ENCODE measurements around the gene DNMBP.
"Not testable (repeated sequence)": the region's sequence is repeated elsewhere in the genome, so short reads cannot be mapped to it uniquely, and the experiment has no call there.

Gene DNMBP

GRCh38 chr10:99843310-99843709 is 166.4 kb downstream of the DNMBP start:
- TF ChIP-seq, protein P1, sequence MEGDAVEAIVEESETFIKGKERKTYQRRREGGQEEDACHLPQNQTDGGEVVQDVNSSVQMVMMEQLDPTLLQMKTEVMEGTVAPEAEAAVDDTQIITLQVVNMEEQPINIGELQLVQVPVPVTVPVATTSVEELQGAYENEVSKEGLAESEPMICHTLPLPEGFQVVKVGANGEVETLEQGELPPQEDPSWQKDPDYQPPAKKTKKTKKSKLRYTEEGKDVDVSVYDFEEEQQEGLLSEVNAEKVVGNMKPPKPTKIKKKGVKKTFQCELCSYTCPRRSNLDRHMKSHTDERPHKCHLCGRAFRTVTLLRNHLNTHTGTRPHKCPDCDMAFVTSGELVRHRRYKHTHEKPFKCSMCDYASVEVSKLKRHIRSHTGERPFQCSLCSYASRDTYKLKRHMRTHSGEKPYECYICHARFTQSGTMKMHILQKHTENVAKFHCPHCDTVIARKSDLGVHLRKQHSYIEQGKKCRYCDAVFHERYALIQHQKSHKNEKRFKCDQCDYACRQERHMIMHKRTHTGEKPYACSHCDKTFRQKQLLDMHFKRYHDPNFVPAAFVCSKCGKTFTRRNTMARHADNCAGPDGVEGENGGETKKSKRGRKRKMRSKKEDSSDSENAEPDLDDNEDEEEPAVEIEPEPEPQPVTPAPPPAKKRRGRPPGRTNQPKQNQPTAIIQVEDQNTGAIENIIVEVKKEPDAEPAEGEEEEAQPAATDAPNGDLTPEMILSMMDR (IDR thresholded peaks at IDR 0.05; ENCODE audit: low read depth, low read length, missing control alignments): no peak
- no peak for DNase-seq (ENCODE audit: low read depth)
- no peak overlapping the region for H3K4me3 ChIP-seq (ENCODE audit: low read depth, low read length)

- no peak for DNase-seq (ENCODE audit: low read depth)
- TF ChIP-seq, protein P1 (IDR thresholded peaks at IDR 0.05; ENCODE audit: low read depth, low read length, missing control alignments): no peak
- H3K4me3 ChIP-seq (ENCODE audit: low read depth, low read length): no peak overlapping the region
Observed at GRCh38 chr10:99841746-99842145, 168.0 kb downstream of the DNMBP start.

- not testable (repeated sequence) for H3K4me3 ChIP-seq (ENCODE audit: low read depth, low read length); DNase-seq (ENCODE audit: low read depth)
Observed at GRCh38 chr10:99840859-99841258, 168.9 kb downstream of the DNMBP start.

DNA sequence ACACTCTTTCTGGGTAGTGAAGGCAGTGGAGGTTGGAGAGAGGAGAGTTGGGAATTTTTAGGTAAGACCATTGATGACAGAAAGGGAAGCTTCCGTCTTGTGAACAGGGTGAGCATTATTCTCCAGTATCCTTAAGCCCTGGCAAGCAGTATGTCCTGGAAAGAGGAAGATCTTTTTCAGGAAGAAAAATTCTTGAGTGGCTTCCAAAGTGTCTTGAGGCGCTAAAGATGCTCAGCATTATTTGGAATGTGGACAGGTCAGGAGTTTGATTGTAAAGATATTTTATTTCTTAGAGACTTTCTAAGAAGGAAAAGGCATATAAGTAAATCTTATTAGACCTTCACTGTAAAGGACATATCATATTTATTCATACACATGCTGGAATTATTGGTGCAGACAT is 173.0 kb downstream of the DNMBP start:
- DNase-seq (ENCODE audit: low read depth): no peak
- no peak overlapping the region for H3K4me3 ChIP-seq (ENCODE audit: low read depth, low read length)

GRCh38 chr10:99835947-99836346 is 173.8 kb downstream of the DNMBP start:
- TF ChIP-seq, protein P1 (IDR thresholded peaks at IDR 0.05; ENCODE audit: low read depth, low read length, missing control alignments): no peak
- DNase-seq (ENCODE audit: low read depth): no peak
- H3K4me3 ChIP-seq (ENCODE audit: low read depth, low read length): no peak overlapping the region

More for the DNA sequence above, 173.0 kb downstream of the DNMBP start:
- TF ChIP-seq, protein P1 (IDR thresholded peaks at IDR 0.05; ENCODE audit: low read depth, low read length, missing control alignments): no peak

- DNase-seq (ENCODE audit: low read depth): no peak
- TF ChIP-seq, protein P1 (IDR thresholded peaks at IDR 0.05; ENCODE audit: low read depth, low read length, missing control alignments): no peak
- H3K4me3 ChIP-seq (ENCODE audit: low read depth, low read length): no peak overlapping the region
Observed at GRCh38 chr10:99834410-99834809, 175.3 kb downstream of the DNMBP start.

DNA sequence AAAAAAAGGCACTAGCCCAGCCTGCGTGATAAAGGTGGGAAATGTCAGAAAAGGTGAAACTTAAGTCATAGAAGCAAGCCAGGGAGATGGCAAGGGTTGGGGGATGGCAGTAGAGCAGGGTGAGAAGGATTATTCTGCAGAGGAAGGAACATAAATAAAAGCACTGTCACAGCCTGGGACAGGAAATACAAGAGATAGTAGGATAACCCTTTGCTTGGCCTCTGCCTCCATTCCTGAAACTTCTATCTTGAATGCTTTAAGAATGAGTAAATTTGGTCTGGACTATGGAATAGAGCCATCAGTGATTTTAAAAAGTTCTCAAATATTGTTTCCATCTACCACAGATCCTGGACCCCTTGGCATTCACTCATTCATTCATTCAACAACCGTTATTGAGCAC is 177.3 kb downstream of the DNMBP start:
- no peak overlapping the region for H3K4me3 ChIP-seq (ENCODE audit: low read depth, low read length)
- DNase-seq (ENCODE audit: low read depth): no peak
- TF ChIP-seq, protein P1 (IDR thresholded peaks at IDR 0.05; ENCODE audit: low read depth, low read length, missing control alignments): no peak
